HepG2 (cell line): ENCODE results near the gene NACC2. TPM values are rescaled to one million over a fixed set of nuclear protein-coding genes. Genes with fewer than 3 reads are reported as not detected.

Experiments used
- AFF4 ChIP-seq: sonication (generic); formaldehyde crosslinking; IDR thresholded peaks from 2 replicates; pipeline ENCODE4 v1.4.0; 2020; ENCODE audit warnings: missing genetic modification reagents
- CCAR2 ChIP-seq: fragments of 200-400 bp; formaldehyde crosslinking; optimal IDR thresholded peaks from 2 replicates; pipeline ENCODE3; 2018; ENCODE audit warnings: low read depth, mild to moderate bottlenecking, low read length, moderate library complexity
- DNMT3B ChIP-seq: conservative IDR thresholded peaks from 2 replicates; pipeline ENCODE4 v1.6.1; 2016; ENCODE audit warnings: missing biosample characterization, control low read depth
- GATA4 ChIP-seq: sonication (generic); IDR thresholded peaks from 2 replicates; pipeline ENCODE4 v1.6.1; 2016; ENCODE audit warnings: antibody characterized with exemption, low read depth, borderline replicate concordance
- ISL2 ChIP-seq: sonication (generic); formaldehyde crosslinking; IDR thresholded peaks from 2 replicates; pipeline ENCODE4 v1.5.0; 2020; ENCODE audit warnings: missing genetic modification reagents
- PCBP1 ChIP-seq: fragments of 200-400 bp; formaldehyde crosslinking; IDR thresholded peaks from 2 replicates; pipeline ENCODE4 v1.6.1; 2017; ENCODE audit warnings: mild to moderate bottlenecking, low read depth, low read length, borderline replicate concordance
- PPARG ChIP-seq: conservative IDR thresholded peaks from 2 replicates; pipeline ENCODE4 v1.6.1; 2016; ENCODE audit warnings: missing biosample characterization, missing genetic modification reagents
- ZMAT3 ChIP-seq: sonication (generic); formaldehyde crosslinking; conservative IDR thresholded peaks from 2 replicates; pipeline ENCODE4 v1.7.0; 2021; ENCODE audit warnings: missing genetic modification reagents
- ZNF24 ChIP-seq: fragments of 450-650 bp; IDR thresholded peaks from 2 replicates; pipeline ENCODE4 v1.6.1; 2017; ENCODE audit warnings: antibody characterized with exemption, mild to moderate bottlenecking
- ZNF687 ChIP-seq: sonication (generic); formaldehyde crosslinking; IDR thresholded peaks from 2 replicates; pipeline ENCODE4 v1.5.1; 2020; ENCODE audit warnings: mild to moderate bottlenecking, missing genetic modification reagents, moderate library complexity
- polyA plus RNA-seq, 8 experiments: library from polyadenylated mRNA; depleted of rRNA in 3 of 8; stranded (reverse) in 7 of 8; unstranded in 1 of 8; fragments of >200 nt; fragmentation: Illumina TruSeq in 4 of 8; extraction: Trizol in 4 of 8; gene quantifications; 2 replicates each; pipeline versions ENCODE4 v1.2.1 to v1.2.3, GENCODE V29; 2011 to 2016; ENCODE audit warnings: low read depth in 4 of 8, missing spikeins in 1 of 8, mixed read lengths in 1 of 8; ENCODE audit not compliant: insufficient read depth in 1 of 8
- total RNA-seq, 5 experiments: library from RNA; depleted of rRNA; stranded (reverse); fragments of >200 nt; fragmentation: Illumina TruSeq; extraction: Trizol; gene quantifications; 2 replicates each; pipeline ENCODE4 v1.2.3, GENCODE V29; 2016; ENCODE audit warnings: low read depth in 1 of 5
- TF ChIP-seq, protein P1 (sequence below): sonication (generic); formaldehyde crosslinking; IDR thresholded peaks from 2 replicates; pipeline ENCODE4; 2020; ENCODE audit warnings: missing genetic modification reagents, mild to moderate bottlenecking, borderline replicate concordance
- TF ChIP-seq, protein P2 (sequence below), 2 experiments: sonication (generic) in 1 of 2; formaldehyde crosslinking in 1 of 2; IDR thresholded peaks; 2 replicates each; pipeline versions ENCODE4 v1.4.0 to v1.6.1; 2016 to 2020; ENCODE audit warnings: borderline replicate concordance in 1 of 2, low read depth in 1 of 2, mild to moderate bottlenecking in 1 of 2, missing genetic modification reagents in 1 of 2

Gene NACC2
- total and polyA plus RNA-seq, 2 of the 13 experiments (the other 11 are each of a cell fraction or from before 2014, with no cell fraction given) = 5.9 to 12.3 TPM

DNA sequence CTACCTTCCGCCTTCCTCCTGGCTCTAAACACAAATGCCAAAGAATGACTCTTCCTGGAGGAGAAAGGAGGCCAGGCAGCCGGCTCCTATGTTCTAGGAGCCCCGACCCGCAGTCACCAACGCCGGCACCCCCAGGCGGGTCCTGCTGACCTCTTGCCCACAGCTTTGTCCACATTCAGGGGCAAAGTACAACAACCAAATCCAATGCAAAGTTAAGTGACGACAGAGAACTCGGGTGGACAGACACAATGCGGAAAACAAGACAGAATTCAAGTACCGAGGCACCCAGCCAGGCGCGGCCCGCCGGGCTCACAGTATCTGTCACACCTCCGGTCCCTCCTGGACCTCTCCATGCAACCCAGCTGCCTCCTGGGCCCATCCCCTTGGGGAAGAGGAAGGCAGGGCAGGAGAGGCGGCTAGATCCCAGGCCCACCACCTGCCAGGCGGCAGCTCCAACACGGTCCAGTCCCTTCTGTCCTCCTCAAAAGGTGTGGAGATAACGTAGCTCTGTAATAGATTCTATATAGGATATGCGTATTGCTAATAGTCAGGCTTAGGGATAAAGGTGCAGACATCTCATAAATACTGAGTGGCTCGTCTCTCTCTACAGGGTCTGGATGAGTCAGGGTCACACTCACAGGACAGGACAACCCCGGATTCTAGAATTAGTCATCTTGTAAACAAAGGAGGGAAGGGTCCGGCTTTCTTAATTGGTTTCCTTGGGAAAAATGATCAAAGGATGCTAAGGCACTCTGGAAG, 87.0 kb downstream of the NACC2 start (continued):
- TF ChIP-seq PCBP1 (no peak), ZMAT3 (CRISPR knock-in tag) (no peak; the same call in 1 of the 2 replicates), DNMT3B (CRISPR knock-in tag) (no peak), AFF4 (CRISPR knock-in tag) (no peak), ZNF687 (peak; percentile 82), GATA4 (no peak), ISL2 (CRISPR knock-in tag) (peak; percentile 19; the same call in 1 of the 2 replicates), ZNF24 (no peak), CCAR2 (no peak), PPARG (CRISPR knock-in tag) (peak; percentile 95)
- TF ChIP-seq, protein P1, sequence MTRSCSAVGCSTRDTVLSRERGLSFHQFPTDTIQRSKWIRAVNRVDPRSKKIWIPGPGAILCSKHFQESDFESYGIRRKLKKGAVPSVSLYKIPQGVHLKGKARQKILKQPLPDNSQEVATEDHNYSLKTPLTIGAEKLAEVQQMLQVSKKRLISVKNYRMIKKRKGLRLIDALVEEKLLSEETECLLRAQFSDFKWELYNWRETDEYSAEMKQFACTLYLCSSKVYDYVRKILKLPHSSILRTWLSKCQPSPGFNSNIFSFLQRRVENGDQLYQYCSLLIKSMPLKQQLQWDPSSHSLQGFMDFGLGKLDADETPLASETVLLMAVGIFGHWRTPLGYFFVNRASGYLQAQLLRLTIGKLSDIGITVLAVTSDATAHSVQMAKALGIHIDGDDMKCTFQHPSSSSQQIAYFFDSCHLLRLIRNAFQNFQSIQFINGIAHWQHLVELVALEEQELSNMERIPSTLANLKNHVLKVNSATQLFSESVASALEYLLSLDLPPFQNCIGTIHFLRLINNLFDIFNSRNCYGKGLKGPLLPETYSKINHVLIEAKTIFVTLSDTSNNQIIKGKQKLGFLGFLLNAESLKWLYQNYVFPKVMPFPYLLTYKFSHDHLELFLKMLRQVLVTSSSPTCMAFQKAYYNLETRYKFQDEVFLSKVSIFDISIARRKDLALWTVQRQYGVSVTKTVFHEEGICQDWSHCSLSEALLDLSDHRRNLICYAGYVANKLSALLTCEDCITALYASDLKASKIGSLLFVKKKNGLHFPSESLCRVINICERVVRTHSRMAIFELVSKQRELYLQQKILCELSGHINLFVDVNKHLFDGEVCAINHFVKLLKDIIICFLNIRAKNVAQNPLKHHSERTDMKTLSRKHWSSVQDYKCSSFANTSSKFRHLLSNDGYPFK (CRISPR knock-in tag) = peak; percentile 53; the same call in 1 of the 2 replicates
- TF ChIP-seq, protein P2, sequence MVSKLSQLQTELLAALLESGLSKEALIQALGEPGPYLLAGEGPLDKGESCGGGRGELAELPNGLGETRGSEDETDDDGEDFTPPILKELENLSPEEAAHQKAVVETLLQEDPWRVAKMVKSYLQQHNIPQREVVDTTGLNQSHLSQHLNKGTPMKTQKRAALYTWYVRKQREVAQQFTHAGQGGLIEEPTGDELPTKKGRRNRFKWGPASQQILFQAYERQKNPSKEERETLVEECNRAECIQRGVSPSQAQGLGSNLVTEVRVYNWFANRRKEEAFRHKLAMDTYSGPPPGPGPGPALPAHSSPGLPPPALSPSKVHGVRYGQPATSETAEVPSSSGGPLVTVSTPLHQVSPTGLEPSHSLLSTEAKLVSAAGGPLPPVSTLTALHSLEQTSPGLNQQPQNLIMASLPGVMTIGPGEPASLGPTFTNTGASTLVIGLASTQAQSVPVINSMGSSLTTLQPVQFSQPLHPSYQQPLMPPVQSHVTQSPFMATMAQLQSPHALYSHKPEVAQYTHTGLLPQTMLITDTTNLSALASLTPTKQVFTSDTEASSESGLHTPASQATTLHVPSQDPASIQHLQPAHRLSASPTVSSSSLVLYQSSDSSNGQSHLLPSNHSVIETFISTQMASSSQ (IDR thresholded peaks at IDR 0.05; ENCODE audit: low read depth) = no peak
- TF ChIP-seq, protein P2 (CRISPR knock-in tag; IDR thresholded peaks at IDR 0.05; ENCODE audit: borderline replicate concordance) = no peak
